Fibroblast of mammary gland (primary cell): ENCODE data around the gene SPHK1.

Experiments
- DNase-seq: peaks from one replicate; pipeline ENCODE4 v3.0.0-alpha.2; 2010; ENCODE audit warnings: low read depth
- H3K4me3 ChIP-seq: 2 replicates; pipeline ENCODE4 v1.5.1; 2011; ENCODE audit warnings: low read depth, mild to moderate bottlenecking, low read length, moderate library complexity; ENCODE audit not compliant: control insufficient read depth
- TF ChIP-seq, protein P1 (sequence below): conservative IDR thresholded peaks from 2 replicates; pipeline ENCODE4 v1.5.1; 2011; ENCODE audit warnings: low read depth, low read length, inconsistent platforms; ENCODE audit not compliant: control insufficient read depth, insufficient read depth

Gene SPHK1

DNA sequence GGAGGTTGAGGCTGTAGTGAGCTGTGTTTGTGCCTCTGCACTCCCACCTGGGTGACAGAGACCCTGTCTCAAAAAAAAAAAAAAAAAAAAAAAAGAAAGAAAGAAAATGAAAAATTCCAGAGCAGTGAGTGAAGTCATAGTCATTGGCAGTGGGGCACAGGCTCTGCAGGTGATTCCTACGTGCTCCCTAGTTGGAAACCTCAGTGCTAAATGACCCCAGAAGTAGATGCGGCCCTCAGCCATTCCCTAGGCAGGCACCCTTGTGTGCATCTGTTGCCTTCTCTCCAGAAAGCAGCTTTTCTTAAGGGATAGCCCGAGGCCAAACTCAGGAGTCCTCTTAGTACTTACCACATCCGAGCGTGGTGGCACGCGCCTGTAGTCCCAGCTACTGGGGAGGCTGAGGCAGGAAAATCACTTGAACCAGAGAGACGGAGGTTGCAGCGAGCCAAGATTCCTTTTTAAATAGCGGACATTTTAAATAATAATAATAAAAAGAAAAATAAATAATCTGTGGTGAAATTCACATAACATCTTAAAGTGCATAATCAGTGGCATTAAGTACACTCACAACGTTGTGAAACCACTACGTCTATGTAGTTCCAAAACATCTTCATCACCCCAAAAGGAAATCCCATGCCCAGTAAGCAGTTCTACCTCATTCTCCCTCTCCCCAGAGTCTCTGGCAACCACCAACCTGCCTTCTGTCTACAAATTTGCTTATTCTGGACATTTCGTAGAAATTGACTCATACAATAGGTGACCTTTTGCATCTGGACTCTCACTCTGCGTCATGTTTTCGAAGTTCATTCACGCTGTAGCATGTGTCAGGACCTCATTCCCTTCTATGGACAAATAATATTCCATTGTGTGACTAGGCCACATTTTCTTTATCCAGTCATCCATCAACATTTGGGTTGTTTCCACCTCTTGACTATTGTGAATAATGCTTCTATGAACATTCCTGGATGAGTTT, 12.5 kb upstream of the SPHK1 start:
- H3K4me3 ChIP-seq, result no peak overlapping the region
- peak; percentile 100 for DNase-seq
- TF ChIP-seq, protein P1, sequence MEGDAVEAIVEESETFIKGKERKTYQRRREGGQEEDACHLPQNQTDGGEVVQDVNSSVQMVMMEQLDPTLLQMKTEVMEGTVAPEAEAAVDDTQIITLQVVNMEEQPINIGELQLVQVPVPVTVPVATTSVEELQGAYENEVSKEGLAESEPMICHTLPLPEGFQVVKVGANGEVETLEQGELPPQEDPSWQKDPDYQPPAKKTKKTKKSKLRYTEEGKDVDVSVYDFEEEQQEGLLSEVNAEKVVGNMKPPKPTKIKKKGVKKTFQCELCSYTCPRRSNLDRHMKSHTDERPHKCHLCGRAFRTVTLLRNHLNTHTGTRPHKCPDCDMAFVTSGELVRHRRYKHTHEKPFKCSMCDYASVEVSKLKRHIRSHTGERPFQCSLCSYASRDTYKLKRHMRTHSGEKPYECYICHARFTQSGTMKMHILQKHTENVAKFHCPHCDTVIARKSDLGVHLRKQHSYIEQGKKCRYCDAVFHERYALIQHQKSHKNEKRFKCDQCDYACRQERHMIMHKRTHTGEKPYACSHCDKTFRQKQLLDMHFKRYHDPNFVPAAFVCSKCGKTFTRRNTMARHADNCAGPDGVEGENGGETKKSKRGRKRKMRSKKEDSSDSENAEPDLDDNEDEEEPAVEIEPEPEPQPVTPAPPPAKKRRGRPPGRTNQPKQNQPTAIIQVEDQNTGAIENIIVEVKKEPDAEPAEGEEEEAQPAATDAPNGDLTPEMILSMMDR, result no peak

DNA sequence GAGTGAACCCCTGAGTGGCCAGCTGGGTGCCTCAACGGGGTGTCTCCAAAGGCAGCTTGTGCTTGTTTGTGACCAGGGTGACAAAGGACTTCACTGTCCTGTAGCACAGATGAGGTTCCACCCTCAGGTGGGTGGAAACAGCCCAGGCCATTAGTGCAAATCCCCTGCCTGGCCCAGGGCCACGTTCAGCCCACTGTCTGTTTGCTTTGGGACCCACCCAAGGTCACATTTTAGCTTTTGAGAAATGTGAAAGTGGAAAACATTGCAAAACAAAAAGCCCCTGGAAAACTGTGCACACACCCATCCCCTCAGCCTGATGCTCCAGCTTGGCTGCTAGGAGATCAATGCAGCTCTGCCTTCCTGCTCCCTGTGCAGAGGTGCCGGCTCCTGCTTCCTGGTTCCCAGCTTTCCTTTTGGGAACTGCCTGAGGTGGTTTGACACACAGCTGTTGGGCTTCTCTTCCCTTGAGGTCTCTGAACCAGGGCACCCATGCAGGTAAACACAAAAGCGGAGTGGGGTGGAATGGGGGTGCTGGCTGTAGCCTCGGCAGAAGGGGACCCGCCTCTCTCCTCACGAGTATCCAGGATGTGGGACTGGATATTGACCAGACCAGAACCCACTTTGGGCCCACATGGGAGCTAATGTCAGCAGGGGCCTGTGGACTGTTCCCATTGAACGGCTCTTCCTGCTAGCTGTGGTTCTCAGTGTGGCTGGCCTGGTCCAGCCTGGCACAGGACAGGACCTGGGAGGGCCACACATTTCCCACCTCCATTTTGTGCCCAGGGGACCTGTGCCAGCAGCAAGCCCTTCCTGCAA, 7.9 kb upstream of the SPHK1 start:
- TF ChIP-seq, protein P1, result no peak
- no peak for DNase-seq
- H3K4me3 ChIP-seq, result no peak overlapping the region

DNA sequence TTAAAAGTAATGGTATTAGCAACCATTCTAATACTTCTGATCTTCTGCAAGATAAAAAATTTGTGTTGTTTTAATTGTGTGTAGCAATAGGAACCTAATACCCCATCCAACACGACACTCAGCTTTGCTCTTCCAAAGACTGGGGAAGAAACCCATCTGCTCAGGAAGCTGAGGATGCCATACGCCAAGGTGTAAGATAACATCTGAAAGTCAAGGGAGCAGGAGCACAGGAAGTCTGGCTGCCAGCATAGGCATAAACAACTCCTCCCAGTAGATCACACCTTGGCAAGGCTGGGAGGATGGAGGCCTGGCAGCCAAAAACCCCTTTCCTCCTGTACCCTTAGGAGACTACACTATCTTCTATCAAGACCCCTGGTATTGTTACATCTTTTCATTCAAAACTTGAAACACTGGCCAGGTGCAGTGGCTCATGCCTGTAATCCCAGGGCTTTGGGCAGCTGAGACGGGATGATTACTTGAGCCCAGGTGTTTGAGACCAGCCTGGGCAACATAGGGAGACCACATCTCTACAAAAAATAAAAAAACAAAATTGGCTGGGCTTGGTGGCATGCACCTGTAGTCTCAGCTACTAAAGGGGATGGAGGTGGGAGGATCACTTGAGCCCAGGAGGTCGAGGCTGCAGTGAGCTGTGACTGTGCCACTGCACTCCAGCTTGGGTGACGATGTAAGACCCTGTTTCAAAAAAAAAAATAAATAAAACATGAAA, 5.7 kb upstream of the SPHK1 start:
- DNase-seq, result no peak
- TF ChIP-seq, protein P1, result no peak
- no peak overlapping the region for H3K4me3 ChIP-seq

DNA sequence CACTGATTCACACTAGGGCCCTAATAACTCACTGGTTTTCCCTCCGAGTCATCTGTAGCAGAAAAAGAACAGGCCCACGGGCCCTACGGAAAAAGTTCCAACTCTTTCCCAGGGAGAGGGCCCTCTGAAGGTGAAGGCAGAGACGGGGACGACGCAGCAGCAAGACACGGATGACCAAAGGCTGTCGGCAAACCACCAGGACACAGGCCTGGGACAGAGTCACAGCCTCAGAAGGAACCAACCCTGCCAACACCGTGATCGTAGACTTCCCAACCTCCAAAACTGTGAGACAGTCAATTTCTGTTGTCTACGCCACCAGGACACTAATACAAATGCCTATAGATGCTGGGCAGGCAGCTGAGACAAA, 5.2 kb upstream of the SPHK1 start:
- DNase-seq, result no peak
- TF ChIP-seq, protein P1, result no peak
- H3K4me3 ChIP-seq, result no peak overlapping the region

DNA sequence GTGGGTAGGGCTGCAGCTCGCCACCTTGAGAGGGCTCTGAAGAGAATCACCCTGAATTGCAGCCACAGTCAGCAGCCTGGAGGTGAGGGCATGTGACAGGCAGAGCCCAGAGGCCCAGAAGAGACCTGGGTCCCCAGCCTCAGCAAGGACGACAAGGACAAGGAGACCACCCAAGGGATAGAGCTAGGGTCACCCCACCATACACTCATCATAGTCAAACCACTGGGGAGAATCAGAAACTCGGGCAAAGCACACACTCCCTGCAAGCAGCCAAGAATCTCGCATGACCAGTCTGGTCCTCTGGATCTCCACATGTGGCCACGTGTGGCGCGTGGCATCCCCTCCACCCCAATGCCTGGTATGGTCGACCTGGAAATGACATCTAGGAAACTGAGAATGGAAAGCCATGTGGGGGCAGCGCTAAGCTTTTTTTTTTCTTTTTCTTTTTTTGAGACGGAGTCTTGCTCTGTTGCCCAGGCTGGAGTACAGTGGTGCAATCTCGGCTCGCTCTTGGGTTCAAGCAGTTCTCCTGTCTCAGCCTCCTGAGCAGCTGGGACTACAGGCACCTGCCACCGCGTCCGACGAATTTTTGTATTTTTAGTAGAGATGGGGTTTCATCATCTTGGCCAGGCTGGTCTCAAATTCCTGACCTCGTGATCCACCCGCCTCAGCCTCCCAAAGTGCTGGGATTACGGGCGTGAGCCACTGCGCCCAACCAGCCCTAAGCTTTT, 4.6 kb upstream of the SPHK1 start:
- TF ChIP-seq, protein P1, result no peak
- no peak for DNase-seq
- no peak overlapping the region for H3K4me3 ChIP-seq
